Measurements from ENCODE around the gene CCDC38.
A peak's percentile ranks its signal among the peaks of the same experiment; 100 is the strongest.

The CCDC38 gene

GRCh38 chr12:95882873-95883272 is 59.5 kb downstream of the CCDC38 start:
- Histone ChIP-seq H3K4me1 (ENCODE audit: control insufficient read depth, insufficient read depth, low read length) (no peaks in the 10 kb centered on the region), H3K27ac (ENCODE audit: low read length) (no peak overlapping the region), H3K4me3 (ENCODE audit: low read length in 2 of 2) (no peak overlapping the region), H3K9ac (ENCODE audit: low read length in 2 of 2) (no peak overlapping the region), H3K27me3 (ENCODE audit: control insufficient read depth in 1 of 2, insufficient read depth in 2 of 2, low read length in 2 of 2) (no peaks in the 10 kb centered on the region), H3K9me3 (ENCODE audit: control insufficient read depth in 2 of 2, low read length in 2 of 2) (peaks cover 0 to 2% of the 10 kb centered on the region in 2 donors), H3K36me3 (ENCODE audit: control insufficient read depth in 2 of 2, insufficient read depth in 2 of 2, low read length in 2 of 2) (no peaks in the 10 kb centered on the region)

DNA sequence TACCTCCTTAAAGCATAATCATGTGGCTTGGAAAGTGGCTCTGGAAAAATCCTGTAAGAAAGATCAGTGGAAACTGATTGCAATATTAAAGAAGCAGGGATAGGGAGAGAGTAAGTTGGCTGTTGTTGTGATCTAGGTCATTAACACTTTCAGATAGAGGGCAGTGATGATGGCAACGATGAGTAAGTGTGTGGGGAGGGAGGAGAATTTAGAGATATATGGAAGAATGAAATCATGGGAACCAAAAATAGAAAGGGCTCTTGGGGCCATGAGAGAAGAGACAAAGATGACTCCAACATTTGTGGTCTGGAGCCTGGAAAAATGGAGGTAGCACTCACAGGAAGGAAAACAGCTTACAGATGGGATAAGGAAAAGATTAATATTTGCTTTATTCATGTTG is 60.3 kb downstream of the CCDC38 start:
- Histone ChIP-seq H3K27ac (ENCODE audit: low read length) (no peak overlapping the region), H3K9me3 (ENCODE audit: control insufficient read depth in 2 of 2, low read length in 2 of 2) (peaks cover 0 to 2% of the 10 kb centered on the region in 2 donors), H3K27me3 (ENCODE audit: control insufficient read depth in 1 of 2, insufficient read depth in 2 of 2, low read length in 2 of 2) (no peaks in the 10 kb centered on the region), H3K4me3 (ENCODE audit: low read length in 2 of 2) (no peak overlapping the region), H3K4me1 (ENCODE audit: control insufficient read depth, insufficient read depth, low read length) (no peaks in the 10 kb centered on the region), H3K36me3 (ENCODE audit: control insufficient read depth in 2 of 2, insufficient read depth in 2 of 2, low read length in 2 of 2) (no peaks in the 10 kb centered on the region), H3K9ac (ENCODE audit: low read length in 2 of 2) (no peak overlapping the region)

DNA sequence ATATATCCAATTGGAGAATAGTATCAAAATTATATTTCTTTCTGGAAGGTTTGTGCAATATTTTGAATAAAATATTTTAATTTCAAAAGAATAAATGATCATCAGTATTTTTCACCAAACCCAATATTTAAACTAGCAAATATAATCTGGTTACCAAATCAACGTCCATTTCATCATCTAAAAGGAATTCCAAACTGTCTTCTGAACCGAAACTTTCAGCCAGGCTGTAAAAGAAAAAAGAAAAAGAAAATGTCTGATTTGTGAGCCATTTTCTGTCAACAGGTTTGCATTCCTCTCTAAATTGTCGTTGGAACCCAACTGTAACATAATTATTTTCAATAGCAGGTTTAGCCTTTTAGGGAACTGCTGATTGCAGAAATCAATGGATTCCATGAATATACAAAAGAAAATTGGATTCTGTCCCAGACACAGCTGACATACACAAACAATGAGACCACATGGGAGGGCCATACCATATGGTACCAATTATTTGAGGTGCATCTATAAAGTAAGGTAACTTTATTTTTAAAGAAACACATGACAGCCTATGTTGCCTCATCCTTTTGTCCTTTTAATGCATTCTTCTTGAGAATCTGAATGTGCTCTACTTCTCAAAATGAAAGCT is 61.0 kb downstream of the CCDC38 start:
- peaks cover 0 to 2% of the 10 kb centered on the region in 2 donors for H3K9me3 ChIP-seq (ENCODE audit: control insufficient read depth in 2 of 2, low read length in 2 of 2)
- H3K27me3 ChIP-seq (ENCODE audit: control insufficient read depth in 1 of 2, insufficient read depth in 2 of 2, low read length in 2 of 2) = no peaks in the 10 kb centered on the region
- H3K4me1 ChIP-seq (ENCODE audit: control insufficient read depth, insufficient read depth, low read length) = no peaks in the 10 kb centered on the region
- no peaks in the 10 kb centered on the region for H3K36me3 ChIP-seq (ENCODE audit: control insufficient read depth in 2 of 2, insufficient read depth in 2 of 2, low read length in 2 of 2)
- no peak overlapping the region for H3K4me3 ChIP-seq (ENCODE audit: low read length in 2 of 2)
- H3K27ac ChIP-seq (ENCODE audit: low read length) = no peak overlapping the region
- H3K9ac ChIP-seq (ENCODE audit: low read length in 2 of 2) = no peak overlapping the region

DNA sequence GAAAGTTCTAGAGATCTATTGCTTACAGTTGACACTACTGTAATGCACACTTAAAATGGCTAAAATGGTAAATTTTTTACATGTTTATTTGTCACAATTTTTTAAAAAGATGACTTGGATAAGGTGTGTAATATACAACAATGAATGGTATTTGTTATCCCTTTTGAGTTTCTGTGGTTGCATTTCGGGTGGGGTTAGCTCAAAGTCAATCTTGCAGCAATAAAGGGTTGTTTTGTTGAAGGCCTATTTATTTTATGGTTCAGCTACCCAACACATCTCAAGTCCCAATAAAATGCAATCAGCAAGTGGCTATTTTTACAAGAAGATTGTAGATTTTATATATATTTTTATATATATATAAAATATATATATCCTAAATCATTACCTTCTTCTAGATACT is 61.5 kb downstream of the CCDC38 start:
- Histone ChIP-seq H3K9ac (ENCODE audit: low read length in 2 of 2) (no peak overlapping the region), H3K27me3 (ENCODE audit: control insufficient read depth in 1 of 2, insufficient read depth in 2 of 2, low read length in 2 of 2) (no peaks in the 10 kb centered on the region), H3K4me1 (ENCODE audit: control insufficient read depth, insufficient read depth, low read length) (no peaks in the 10 kb centered on the region), H3K4me3 (ENCODE audit: low read length in 2 of 2) (no peak overlapping the region), H3K27ac (ENCODE audit: low read length) (no peak overlapping the region), H3K36me3 (ENCODE audit: control insufficient read depth in 2 of 2, insufficient read depth in 2 of 2, low read length in 2 of 2) (no peaks in the 10 kb centered on the region), H3K9me3 (ENCODE audit: control insufficient read depth in 2 of 2, low read length in 2 of 2) (peaks cover 0 to 2% of the 10 kb centered on the region in 2 donors)

- Histone ChIP-seq H3K9me3 (ENCODE audit: control insufficient read depth in 2 of 2, low read length in 2 of 2) (no peaks in the 10 kb centered on the region), H3K27me3 (ENCODE audit: control insufficient read depth in 1 of 2, insufficient read depth in 2 of 2, low read length in 2 of 2) (no peaks in the 10 kb centered on the region), H3K27ac (ENCODE audit: low read length) (no peak overlapping the region), H3K36me3 (ENCODE audit: control insufficient read depth in 2 of 2, insufficient read depth in 2 of 2, low read length in 2 of 2) (no peaks in the 10 kb centered on the region), H3K9ac (ENCODE audit: low read length in 2 of 2) (no peak overlapping the region), H3K4me1 (ENCODE audit: control insufficient read depth, insufficient read depth, low read length) (no peaks in the 10 kb centered on the region), H3K4me3 (ENCODE audit: low read length in 2 of 2) (no peak overlapping the region)
Observed at GRCh38 chr12:95877622-95878021, 64.8 kb downstream of the CCDC38 start.

- H3K36me3 ChIP-seq (ENCODE audit: control insufficient read depth in 2 of 2, insufficient read depth in 2 of 2, low read length in 2 of 2) = peaks cover 0 to 3% of the 10 kb centered on the region in 2 donors
- no peaks in the 10 kb centered on the region for H3K4me1 ChIP-seq (ENCODE audit: control insufficient read depth, insufficient read depth, low read length)
- no peak overlapping the region for H3K4me3 ChIP-seq (ENCODE audit: low read length in 2 of 2)
- H3K27me3 ChIP-seq (ENCODE audit: control insufficient read depth in 1 of 2, insufficient read depth in 2 of 2, low read length in 2 of 2) = no peaks in the 10 kb centered on the region
- H3K27ac ChIP-seq (ENCODE audit: low read length) = no peak overlapping the region
- H3K9ac ChIP-seq (ENCODE audit: low read length in 2 of 2) = no peak overlapping the region
- no peaks in the 10 kb centered on the region for H3K9me3 ChIP-seq (ENCODE audit: control insufficient read depth in 2 of 2, low read length in 2 of 2)
Observed at GRCh38 chr12:95874452-95874851, 68.0 kb downstream of the CCDC38 start.

GRCh38 chr12:95870897-95871296 is 71.5 kb downstream of the CCDC38 start:
- Histone ChIP-seq H3K27me3 (ENCODE audit: control insufficient read depth in 1 of 2, insufficient read depth in 2 of 2, low read length in 2 of 2) (no peaks in the 10 kb centered on the region), H3K4me3 (ENCODE audit: low read length in 2 of 2) (no peak overlapping the region), H3K36me3 (ENCODE audit: control insufficient read depth in 2 of 2, insufficient read depth in 2 of 2, low read length in 2 of 2) (peaks cover 0 to 12% of the 10 kb centered on the region in 2 donors), H3K9ac (ENCODE audit: low read length in 2 of 2) (no peak overlapping the region), H3K27ac (ENCODE audit: low read length) (no peak overlapping the region), H3K9me3 (ENCODE audit: control insufficient read depth in 2 of 2, low read length in 2 of 2) (no peaks in the 10 kb centered on the region), H3K4me1 (ENCODE audit: control insufficient read depth, insufficient read depth, low read length) (no peaks in the 10 kb centered on the region)

DNA sequence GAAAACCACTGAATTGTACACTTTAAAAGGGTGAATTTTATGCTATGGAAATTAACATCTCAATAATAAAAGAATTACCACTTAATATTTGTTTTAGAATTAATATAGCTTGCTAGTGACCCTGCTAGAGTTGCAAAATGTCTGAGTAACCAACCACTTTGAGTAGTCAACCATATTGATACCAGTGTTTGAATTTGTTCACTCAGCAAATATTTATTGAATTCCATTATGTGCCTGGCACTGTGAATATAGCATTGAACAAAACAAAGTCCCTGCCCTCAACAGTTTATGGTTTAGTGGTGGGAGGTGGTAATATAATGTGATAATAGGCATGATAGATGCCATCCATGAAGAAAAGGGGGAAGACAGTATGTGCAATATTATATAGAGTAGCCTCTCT is 79.1 kb downstream of the CCDC38 start:
- peaks cover 16% of the 10 kb centered on the region in 2 donors for H3K36me3 ChIP-seq (ENCODE audit: control insufficient read depth in 2 of 2, insufficient read depth in 2 of 2, low read length in 2 of 2)
- H3K27ac ChIP-seq (ENCODE audit: low read length) = no peak overlapping the region
- no peak overlapping the region for H3K9ac ChIP-seq (ENCODE audit: low read length in 2 of 2)
- H3K4me1 ChIP-seq (ENCODE audit: control insufficient read depth, insufficient read depth, low read length) = peaks cover 16% of the 10 kb centered on the region
- no peaks in the 10 kb centered on the region for H3K27me3 ChIP-seq (ENCODE audit: control insufficient read depth in 1 of 2, insufficient read depth in 2 of 2, low read length in 2 of 2)
- no peak overlapping the region for H3K4me3 ChIP-seq (ENCODE audit: low read length in 2 of 2)
- no peaks in the 10 kb centered on the region for H3K9me3 ChIP-seq (ENCODE audit: control insufficient read depth in 2 of 2, low read length in 2 of 2)

GRCh38 chr12:95862038-95862437 is 80.4 kb downstream of the CCDC38 start:
- Histone ChIP-seq H3K9me3 (ENCODE audit: control insufficient read depth in 2 of 2, low read length in 2 of 2) (no peaks in the 10 kb centered on the region), H3K4me1 (ENCODE audit: control insufficient read depth, insufficient read depth, low read length) (peaks cover 17% of the 10 kb centered on the region), H3K27me3 (ENCODE audit: control insufficient read depth in 1 of 2, insufficient read depth in 2 of 2, low read length in 2 of 2) (no peaks in the 10 kb centered on the region), H3K9ac (ENCODE audit: low read length in 2 of 2) (no peak overlapping the region), H3K36me3 (ENCODE audit: control insufficient read depth in 2 of 2, insufficient read depth in 2 of 2, low read length in 2 of 2) (peaks cover 16% of the 10 kb centered on the region in 2 donors), H3K27ac (ENCODE audit: low read length) (no peak overlapping the region), H3K4me3 (ENCODE audit: low read length in 2 of 2) (no peak overlapping the region)

GRCh38 chr12:95859947-95860850 is 82.2 kb downstream of the CCDC38 start:
- no peaks in the 10 kb centered on the region for H3K9me3 ChIP-seq (ENCODE audit: control insufficient read depth in 2 of 2, low read length in 2 of 2)
- peak overlapping the region; percentile 78 to 95 for H3K4me3 ChIP-seq (ENCODE audit: low read length in 2 of 2)
- H3K27me3 ChIP-seq (ENCODE audit: control insufficient read depth in 1 of 2, insufficient read depth in 2 of 2, low read length in 2 of 2) = no peaks in the 10 kb centered on the region
- H3K4me1 ChIP-seq (ENCODE audit: control insufficient read depth, insufficient read depth, low read length) = peaks cover 17% of the 10 kb centered on the region
- H3K36me3 ChIP-seq (ENCODE audit: control insufficient read depth in 2 of 2, insufficient read depth in 2 of 2, low read length in 2 of 2) = peaks cover 11 to 16% of the 10 kb centered on the region in 2 donors
- peak overlapping the region in 1 of 2 donors; percentile 79 for H3K9ac ChIP-seq (ENCODE audit: low read length in 2 of 2)
- H3K27ac ChIP-seq (ENCODE audit: low read length) = no peak overlapping the region
